Mucosa of stomach (tissue), 1 donor: ENCODE data around the gene SCRG1.

Experiments used
- H3K27me3 ChIP-seq: one replicate; pipeline ENCODE4 v1.7.0; 2013; ENCODE audit warnings: mild to moderate bottlenecking, low read length; ENCODE audit not compliant: control insufficient read depth, insufficient read depth
- H3K36me3 ChIP-seq: one replicate; pipeline ENCODE4 v1.7.0; 2013; ENCODE audit warnings: low read length; ENCODE audit not compliant: control insufficient read depth, insufficient read depth
- H3K4me1 ChIP-seq: one replicate; pipeline ENCODE4 v1.7.0; 2013; ENCODE audit warnings: mild to moderate bottlenecking, low read length; ENCODE audit not compliant: control insufficient read depth, insufficient read depth
- H3K4me3 ChIP-seq: one replicate; pipeline ENCODE4 v1.7.0; 2013; ENCODE audit warnings: low read length
- H3K9ac ChIP-seq: one replicate; pipeline ENCODE4 v1.7.0; 2013; ENCODE audit warnings: mild to moderate bottlenecking, low read length, moderate library complexity
- H3K9me3 ChIP-seq: one replicate; pipeline ENCODE4 v1.7.0; 2013; ENCODE audit warnings: mild to moderate bottlenecking, low read length, moderate library complexity; ENCODE audit not compliant: control insufficient read depth
- donor health status: Pancreatic carcinoma.

The SCRG1 gene

GRCh38 chr4:173424899-173425805 is 26.2 kb upstream of the SCRG1 start:
- Histone ChIP-seq H3K4me3 (no peak overlapping the region), H3K9ac (no peak overlapping the region), H3K4me1 (no peaks in the 10 kb centered on the region), H3K36me3 (no peaks in the 10 kb centered on the region), H3K9me3 (no peaks in the 10 kb centered on the region), H3K27me3 (no peaks in the 10 kb centered on the region)

GRCh38 chr4:173420801-173421200 is 21.9 kb upstream of the SCRG1 start:
- no peak overlapping the region for H3K4me3 ChIP-seq
- no peaks in the 10 kb centered on the region for H3K9me3 ChIP-seq
- H3K27me3 ChIP-seq, result no peaks in the 10 kb centered on the region
- H3K36me3 ChIP-seq, result no peaks in the 10 kb centered on the region
- H3K9ac ChIP-seq, result no peak overlapping the region
- H3K4me1 ChIP-seq, result peaks cover 11% of the 10 kb centered on the region

- no peaks in the 10 kb centered on the region for H3K36me3 ChIP-seq
- peaks cover 16% of the 10 kb centered on the region for H3K4me1 ChIP-seq
- H3K9me3 ChIP-seq, result no peaks in the 10 kb centered on the region
- H3K27me3 ChIP-seq, result no peaks in the 10 kb centered on the region
- H3K4me3 ChIP-seq, result no peak overlapping the region
- H3K9ac ChIP-seq, result no peak overlapping the region
These were observed 21.4 kb upstream of the SCRG1 start for GRCh38 chr4:173420324-173420752.

- peaks cover 20% of the 10 kb centered on the region for H3K4me1 ChIP-seq
- H3K27me3 ChIP-seq, result no peaks in the 10 kb centered on the region
- H3K9me3 ChIP-seq, result no peaks in the 10 kb centered on the region
- H3K36me3 ChIP-seq, result no peaks in the 10 kb centered on the region
- H3K4me3 ChIP-seq, result no peak overlapping the region
- H3K9ac ChIP-seq, result no peak overlapping the region
These were observed 19.7 kb upstream of the SCRG1 start for GRCh38 chr4:173418639-173419038.

GRCh38 chr4:173417833-173418232 is 18.9 kb upstream of the SCRG1 start:
- Histone ChIP-seq H3K27me3 (no peaks in the 10 kb centered on the region), H3K4me1 (peaks cover 20% of the 10 kb centered on the region)

GRCh38 chr4:173415885-173416653 is 17.2 kb upstream of the SCRG1 start:
- Histone ChIP-seq H3K9ac (no peak overlapping the region), H3K9me3 (no peaks in the 10 kb centered on the region), H3K4me1 (peaks cover 20% of the 10 kb centered on the region), H3K27me3 (no peaks in the 10 kb centered on the region), H3K4me3 (no peak overlapping the region), H3K36me3 (no peaks in the 10 kb centered on the region)

More at GRCh38 chr4:173417833-173418232, 18.9 kb upstream of the SCRG1 start:
- Histone ChIP-seq H3K36me3 (no peaks in the 10 kb centered on the region), H3K4me3 (no peak overlapping the region), H3K9me3 (no peaks in the 10 kb centered on the region), H3K9ac (no peak overlapping the region)

- Histone ChIP-seq H3K36me3 (no peaks in the 10 kb centered on the region), H3K9ac (no peak overlapping the region), H3K4me3 (no peak overlapping the region), H3K9me3 (no peaks in the 10 kb centered on the region), H3K27me3 (no peaks in the 10 kb centered on the region), H3K4me1 (peaks cover 20% of the 10 kb centered on the region)
These were observed 16.2 kb upstream of the SCRG1 start for GRCh38 chr4:173415092-173415491.

- no peaks in the 10 kb centered on the region for H3K9me3 ChIP-seq
- H3K27me3 ChIP-seq, result no peaks in the 10 kb centered on the region
- no peak overlapping the region for H3K4me3 ChIP-seq
These were observed 15.5 kb upstream of the SCRG1 start for GRCh38 chr4:173414456-173414855.

GRCh38 chr4:173413036-173413435 is 14.1 kb upstream of the SCRG1 start:
- no peaks in the 10 kb centered on the region for H3K36me3 ChIP-seq
- H3K27me3 ChIP-seq, result no peaks in the 10 kb centered on the region
- H3K4me3 ChIP-seq, result no peak overlapping the region
- H3K9me3 ChIP-seq, result no peaks in the 10 kb centered on the region
- H3K9ac ChIP-seq, result no peak overlapping the region
- H3K4me1 ChIP-seq, result peaks cover 20% of the 10 kb centered on the region

More at GRCh38 chr4:173414456-173414855, 15.5 kb upstream of the SCRG1 start:
- H3K9ac ChIP-seq, result no peak overlapping the region
- H3K4me1 ChIP-seq, result peaks cover 20% of the 10 kb centered on the region
- H3K36me3 ChIP-seq, result no peaks in the 10 kb centered on the region

- Histone ChIP-seq H3K4me1 (peaks cover 17% of the 10 kb centered on the region), H3K9ac (no peak overlapping the region), H3K4me3 (no peak overlapping the region), H3K36me3 (no peaks in the 10 kb centered on the region), H3K27me3 (no peaks in the 10 kb centered on the region), H3K9me3 (no peaks in the 10 kb centered on the region)
These were observed 12.3 kb upstream of the SCRG1 start for GRCh38 chr4:173411106-173411693.

- no peaks in the 10 kb centered on the region for H3K9me3 ChIP-seq
- peaks cover 2% of the 10 kb centered on the region for H3K36me3 ChIP-seq
- H3K27me3 ChIP-seq, result no peaks in the 10 kb centered on the region
- H3K4me1 ChIP-seq, result peaks cover 16% of the 10 kb centered on the region
- no peak overlapping the region for H3K9ac ChIP-seq
- no peak overlapping the region for H3K4me3 ChIP-seq
These were observed 11.2 kb upstream of the SCRG1 start for GRCh38 chr4:173410079-173410478.
